CD4-positive, CD25-positive, alpha-beta regulatory T cell (primary cell): ENCODE results near the gene PPP5C. TPM values are rescaled to one million over a fixed set of nuclear protein-coding genes. Genes with fewer than 3 reads are reported as not detected.
"Not testable (repeated sequence)": the region's sequence is repeated elsewhere in the genome, so short reads cannot be mapped to it uniquely, and the experiment has no call there.

Source experiments
- ATAC-seq, 2 donors: fragments of 150-1000 bp; cut with Tn5 transposase; one replicate each; pipeline ENCODE4 v1.10.0; 2021; ENCODE audit warnings: low read depth in 2 of 2, moderate number of reproducible peaks in 2 of 2, moderate library complexity in 1 of 2
- DNase-seq, 3 donors: peaks; one replicate each; pipeline versions ENCODE4 v3.0.0 to v3.0.0-alpha.2; 2012 to 2022; ENCODE audit warnings: mixed read lengths in 1 of 3
- H3K27ac ChIP-seq: one replicate; pipeline ENCODE4 v1.7.0; 2013; ENCODE audit warnings: mild to moderate bottlenecking, low read length; ENCODE audit not compliant: insufficient read depth, poor library complexity, severe bottlenecking
- H3K27me3 ChIP-seq: one replicate; pipeline ENCODE4 v1.7.0; 2013; ENCODE audit warnings: low read length; ENCODE audit not compliant: control insufficient read depth, insufficient read depth
- H3K36me3 ChIP-seq: one replicate; pipeline ENCODE4 v1.7.0; 2013; ENCODE audit warnings: mild to moderate bottlenecking, low read length, moderate library complexity; ENCODE audit not compliant: control insufficient read depth, insufficient read depth
- H3K4me1 ChIP-seq: 2 replicates; pipeline ENCODE4 v1.7.0; 2013; ENCODE audit warnings: mild to moderate bottlenecking, low read length; ENCODE audit not compliant: insufficient read depth, control insufficient read depth, poor library complexity, severe bottlenecking
- H3K4me3 ChIP-seq: one replicate; pipeline ENCODE4 v1.7.0; 2013; ENCODE audit warnings: low read depth, mild to moderate bottlenecking, low read length, moderate library complexity
- H3K9me3 ChIP-seq, 2 experiments: 1 replicate in 1 of 2; 2 replicates in 1 of 2; pipeline ENCODE4 v1.7.0; 2013; ENCODE audit warnings: low read length in 2 of 2, mild to moderate bottlenecking in 1 of 2, moderate library complexity in 1 of 2; ENCODE audit not compliant: control insufficient read depth in 2 of 2
- H3K27ac Mint-ChIP-seq, 3 donors: one replicate each; pipeline ENCODE4 v1.8.0; 2020 to 2022; ENCODE audit warnings: mild to moderate bottlenecking in 3 of 3, mixed read lengths in 3 of 3, moderate library complexity in 2 of 3
- H3K27me3 Mint-ChIP-seq: one replicate; pipeline ENCODE4 v1.8.0; 2022; ENCODE audit warnings: mild to moderate bottlenecking, mixed read lengths
- H3K36me3 Mint-ChIP-seq: one replicate; pipeline ENCODE4 v1.8.0; 2020; ENCODE audit warnings: mixed read lengths
- H3K4me1 Mint-ChIP-seq, 4 donors: one replicate each; pipeline ENCODE4 v1.8.0; 2020 to 2022; ENCODE audit warnings: mixed read lengths in 4 of 4, mild to moderate bottlenecking in 1 of 4
- H3K4me3 Mint-ChIP-seq, 4 donors: one replicate each; pipeline ENCODE4 v1.8.0; 2020 to 2022; ENCODE audit warnings: mild to moderate bottlenecking in 4 of 4, mixed read lengths in 4 of 4, moderate library complexity in 3 of 4
- H3K9me3 Mint-ChIP-seq, 7 donors: one replicate each; pipeline ENCODE4 v1.8.0; 2020 to 2022; ENCODE audit warnings: mixed read lengths in 7 of 7, mild to moderate bottlenecking in 3 of 7, moderate library complexity in 2 of 7
- polyA plus RNA-seq, 4 donors: library from polyadenylated mRNA; unstranded; fragments of 300-500 nt; fragmentation: Illumina TruSeq; gene quantifications; one replicate each; pipeline ENCODE4 v1.2.3, GENCODE V29; 2021
- total RNA-seq: library from RNA; stranded (reverse); gene quantifications from one replicate; pipeline ENCODE4 v1.2.3, GENCODE V29; 2022

The PPP5C gene
- total and polyA plus RNA-seq, 5 donors from 2014 or later = 16.2 to 34.6 (median 21.4) TPM

GRCh38 chr19:46369817-46370216 is 22.9 kb downstream of the PPP5C start:
- H3K4me1 ChIP-seq = peaks cover 4% of the 10 kb centered on the region
- no peaks in the 10 kb centered on the region for H3K27me3 ChIP-seq
- Mint-ChIP-seq H3K9me3 (no peaks in the 10 kb centered on the region), H3K27ac (no peak overlapping the region), H3K27me3 (no peaks in the 10 kb centered on the region), H3K4me1 (peaks cover 5 to 29% (median 14%) of the 10 kb centered on the region in 4 donors), H3K36me3 (peaks cover 10% of the 10 kb centered on the region), H3K4me3 (no peak overlapping the region)
- ATAC-seq = no peak
- peaks cover 11% of the 10 kb centered on the region for H3K36me3 ChIP-seq
- H3K9me3 ChIP-seq = no peaks in the 10 kb centered on the region
- no peak for DNase-seq
- H3K4me3 ChIP-seq = no peak overlapping the region
- no peak overlapping the region for H3K27ac ChIP-seq

DNA sequence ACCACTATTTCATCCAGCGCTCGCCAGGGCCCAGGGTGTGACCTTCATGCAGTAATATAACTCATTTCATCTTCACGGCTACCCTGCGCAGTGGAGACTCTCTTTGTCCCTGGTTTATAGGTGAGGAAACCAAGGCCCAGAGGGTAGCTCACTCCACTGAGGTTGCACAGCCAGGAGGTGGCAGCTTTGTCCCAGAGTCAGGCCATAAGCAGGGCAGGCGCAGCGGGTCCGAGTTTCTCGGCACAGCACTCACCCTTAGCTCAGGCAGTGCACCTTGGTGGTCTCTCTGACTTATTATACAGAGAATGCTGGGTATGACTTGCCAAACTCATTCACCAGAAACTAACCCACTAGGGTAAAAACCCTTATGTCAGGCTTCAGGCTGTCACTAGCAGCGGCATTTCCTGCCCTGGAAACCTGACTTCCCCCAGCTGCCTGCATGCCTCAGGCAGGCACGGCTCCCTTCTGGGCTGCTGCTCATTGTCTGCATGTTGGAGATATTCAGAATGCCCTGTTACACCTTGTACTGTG is 24.5 kb downstream of the PPP5C start:
- Histone ChIP-seq H3K9me3 (no peaks in the 10 kb centered on the region), H3K4me3 (no peak overlapping the region), H3K27ac (no peak overlapping the region), H3K4me1 (peaks cover 4% of the 10 kb centered on the region), H3K27me3 (no peaks in the 10 kb centered on the region), H3K36me3 (peaks cover 17% of the 10 kb centered on the region)
- ATAC-seq (no peak), DNase-seq (no peak)
- Mint-ChIP-seq H3K36me3 (peaks cover 17% of the 10 kb centered on the region), H3K4me1 (peaks cover 5 to 26% (median 11%) of the 10 kb centered on the region in 4 donors), H3K27me3 (no peaks in the 10 kb centered on the region), H3K4me3 (no peak overlapping the region), H3K27ac (peak overlapping the region in 2 of 3 donors; percentile 56 to 71), H3K9me3 (no peaks in the 10 kb centered on the region)

GRCh38 chr19:46372901-46373490 is 26.1 kb downstream of the PPP5C start:
- H3K4me3 ChIP-seq = no peak overlapping the region
- peaks cover 9 to 18% (median 10%) of the 10 kb centered on the region in 4 donors for H3K4me1 Mint-ChIP-seq
- no peaks in the 10 kb centered on the region for H3K27me3 ChIP-seq
- H3K27ac ChIP-seq = no peak overlapping the region
- no peaks in the 10 kb centered on the region for H3K9me3 Mint-ChIP-seq
- H3K27me3 Mint-ChIP-seq = no peaks in the 10 kb centered on the region
- peaks cover 24% of the 10 kb centered on the region for H3K36me3 Mint-ChIP-seq
- H3K4me3 Mint-ChIP-seq = no peak overlapping the region
- H3K9me3 ChIP-seq = no peaks in the 10 kb centered on the region
- H3K4me1 ChIP-seq = peaks cover 4% of the 10 kb centered on the region
- ATAC-seq (no peak), DNase-seq (no peak)
- peaks cover 26% of the 10 kb centered on the region for H3K36me3 ChIP-seq
- H3K27ac Mint-ChIP-seq = no peak overlapping the region

DNA sequence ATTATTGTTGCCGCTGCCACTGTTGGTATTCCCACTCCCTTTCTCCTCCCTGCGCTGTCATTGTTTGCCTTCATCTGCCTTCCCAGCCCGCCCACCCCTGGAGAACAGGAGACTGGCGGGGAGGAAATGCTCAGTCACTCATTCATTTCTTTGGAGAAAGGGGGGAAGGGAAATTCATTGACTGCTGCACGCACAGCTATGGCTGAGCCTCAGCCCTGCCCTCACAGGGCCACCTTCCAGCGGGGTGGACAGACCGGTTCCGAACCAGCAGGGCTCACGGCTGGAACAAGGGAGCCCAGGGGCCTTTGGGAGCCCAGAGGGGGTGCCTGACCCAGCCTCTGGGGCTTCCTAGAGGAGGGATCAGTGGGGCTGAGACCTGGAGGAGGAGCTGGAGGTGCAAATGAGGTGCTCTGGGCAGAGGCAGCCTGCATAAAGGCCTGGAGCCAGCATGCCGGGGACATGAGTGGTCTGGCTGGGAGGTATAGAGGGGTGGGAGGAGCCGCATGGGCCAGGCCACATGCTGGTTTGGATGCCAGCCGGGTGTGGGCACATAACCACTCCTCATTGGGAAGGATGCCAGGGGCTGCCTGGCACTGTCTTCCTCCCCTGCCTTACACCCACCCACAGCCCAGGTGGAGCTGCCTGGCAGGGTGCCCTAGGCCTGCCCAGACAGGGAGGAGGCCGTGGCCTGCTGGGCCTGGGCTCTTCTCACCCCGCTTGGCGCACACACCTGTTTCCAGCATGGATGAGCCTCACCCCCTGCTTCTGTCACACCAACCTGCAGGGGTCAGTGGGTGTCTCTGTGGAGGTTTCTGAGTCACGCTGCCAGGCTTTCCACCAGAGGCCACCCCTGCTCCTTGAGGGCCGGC is 26.8 kb downstream of the PPP5C start:
- no peaks in the 10 kb centered on the region for H3K9me3 ChIP-seq
- no peak overlapping the region for H3K4me3 Mint-ChIP-seq

GRCh38 chr19:46374536-46375475 is 27.9 kb downstream of the PPP5C start:
- Histone ChIP-seq H3K36me3 (peaks cover 39% of the 10 kb centered on the region), H3K27ac (no peak overlapping the region), H3K9me3 (no peaks in the 10 kb centered on the region), H3K4me3 (no peak overlapping the region), H3K4me1 (peaks cover 4% of the 10 kb centered on the region), H3K27me3 (no peaks in the 10 kb centered on the region)
- Mint-ChIP-seq H3K4me1 (peaks cover 6 to 16% (median 13%) of the 10 kb centered on the region in 4 donors), H3K27ac (peak overlapping the region in 1 of 3 donors; percentile 32), H3K4me3 (no peak overlapping the region), H3K36me3 (peaks cover 32% of the 10 kb centered on the region), H3K27me3 (no peaks in the 10 kb centered on the region), H3K9me3 (no peaks in the 10 kb centered on the region)
- DNase-seq (no peak), ATAC-seq (no peak)

More for the DNA sequence above, 26.8 kb downstream of the PPP5C start:
- Histone ChIP-seq H3K4me3 (no peak overlapping the region), H3K4me1 (peaks cover 4% of the 10 kb centered on the region), H3K36me3 (peaks cover 29% of the 10 kb centered on the region), H3K27ac (no peak overlapping the region), H3K27me3 (no peaks in the 10 kb centered on the region)
- DNase-seq (no peak), ATAC-seq (no peak)
- Mint-ChIP-seq H3K36me3 (peaks cover 29% of the 10 kb centered on the region), H3K27me3 (no peaks in the 10 kb centered on the region), H3K4me1 (peaks cover 7 to 16% (median 13%) of the 10 kb centered on the region in 4 donors), H3K27ac (no peak overlapping the region), H3K9me3 (no peaks in the 10 kb centered on the region)

DNA sequence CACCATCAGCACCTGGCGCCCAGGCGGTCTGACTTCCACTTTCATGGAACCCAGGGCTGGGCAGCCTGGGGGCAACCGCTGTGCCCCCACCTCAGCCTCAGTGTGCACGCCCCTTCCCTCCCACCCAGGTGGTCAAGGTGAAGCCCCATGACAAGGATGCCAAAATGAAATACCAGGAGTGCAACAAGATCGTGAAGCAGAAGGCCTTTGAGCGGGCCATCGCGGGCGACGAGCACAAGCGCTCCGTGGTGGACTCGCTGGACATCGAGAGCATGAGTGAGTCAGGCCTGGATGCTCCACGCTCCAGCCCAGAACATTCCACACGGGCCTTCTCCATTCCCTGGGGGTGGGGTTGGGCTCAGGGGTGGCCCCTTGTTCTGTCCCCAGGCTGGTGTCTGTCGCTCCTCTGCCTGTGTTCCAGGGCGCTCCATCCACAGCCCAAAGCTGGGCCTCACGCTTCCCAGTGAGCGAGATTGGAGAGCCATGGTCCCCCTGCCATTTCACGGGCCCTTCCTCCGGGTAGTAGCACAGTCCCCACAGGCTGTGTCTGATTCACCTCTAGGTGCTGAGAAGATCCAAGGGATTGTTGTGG is 28.7 kb downstream of the PPP5C start:
- H3K36me3 ChIP-seq = peaks cover 42% of the 10 kb centered on the region
- H3K27ac Mint-ChIP-seq = peak overlapping the region in 1 of 3 donors; percentile 58
- H3K27me3 ChIP-seq = not testable (repeated sequence)

More for the DNA sequence above, 28.7 kb downstream of the PPP5C start:
- Mint-ChIP-seq H3K36me3 (peaks cover 36% of the 10 kb centered on the region), H3K4me1 (peaks cover 6 to 21% (median 16%) of the 10 kb centered on the region in 4 donors)
- not testable (repeated sequence) for H3K4me3 Mint-ChIP-seq, H3K4me1 ChIP-seq, DNase-seq, H3K27me3 Mint-ChIP-seq, H3K9me3 Mint-ChIP-seq, H3K27ac ChIP-seq, H3K9me3 ChIP-seq, ATAC-seq, H3K4me3 ChIP-seq
